NCI-H345 treated with DMSO at 0.1 percent for 48 hours (cell line): ENCODE measurements around the gene GADD45B.
"Not testable (repeated sequence)": the region's sequence is repeated elsewhere in the genome, so short reads cannot be mapped to it uniquely, and the experiment has no call there.

Source experiments
- DNase-seq: peaks from one replicate; lab custom pipeline; 2025; ENCODE audit not compliant: unreplicated experiment; lab: John Stamatoyannopoulos, UW

The GADD45B gene

GRCh38 chr19:2512523-2513431 lies 36.9 kb downstream of the GADD45B start:
- no peak for DNase-seq

DNA sequence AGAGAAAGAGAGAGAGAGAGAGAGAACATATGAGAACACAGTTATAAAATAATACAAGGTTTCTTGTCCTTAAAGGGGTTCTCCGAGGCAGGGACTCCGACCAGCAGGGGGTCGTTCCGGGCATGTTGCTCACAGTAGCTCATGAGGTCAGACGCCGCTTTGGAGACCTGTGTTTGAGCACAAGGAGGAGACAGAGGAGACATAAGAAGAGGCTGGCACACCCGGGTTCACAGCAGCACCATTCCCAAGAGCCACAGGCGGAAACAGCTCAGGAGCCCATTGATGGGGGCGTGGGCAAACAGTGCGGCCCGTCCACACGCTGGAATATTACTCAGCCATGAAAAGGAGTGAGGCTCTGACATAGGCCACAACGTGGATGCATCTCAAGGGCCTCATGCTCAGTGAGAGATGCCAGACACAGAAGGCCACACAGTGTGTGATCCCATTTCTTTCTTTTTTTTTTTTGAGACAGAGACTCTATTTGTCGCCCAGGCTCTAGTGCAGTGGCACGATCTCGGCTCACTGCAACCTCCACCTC lies 39.1 kb downstream of the GADD45B start:
- DNase-seq = no peak

DNA sequence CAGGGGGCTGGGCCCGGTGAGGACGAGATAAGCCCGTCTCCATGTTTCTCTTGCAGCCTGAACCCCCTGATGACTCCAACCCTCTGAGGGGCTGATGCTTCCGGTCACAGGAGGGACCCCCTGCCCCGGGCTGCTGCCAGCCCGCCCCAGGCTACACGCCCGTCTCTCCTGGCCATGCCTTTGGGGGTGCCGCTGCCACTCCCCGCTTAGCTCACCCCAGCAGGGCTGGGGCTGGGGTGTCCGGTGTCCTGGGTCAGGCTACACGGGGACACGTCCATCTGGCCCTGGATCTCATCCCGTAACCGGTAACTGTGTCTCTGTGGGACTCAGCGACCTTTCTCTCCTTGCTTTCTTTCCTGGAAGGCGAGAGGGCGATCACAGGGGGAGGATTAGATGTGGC lies 40.8 kb downstream of the GADD45B start:
- no peak for DNase-seq

DNA sequence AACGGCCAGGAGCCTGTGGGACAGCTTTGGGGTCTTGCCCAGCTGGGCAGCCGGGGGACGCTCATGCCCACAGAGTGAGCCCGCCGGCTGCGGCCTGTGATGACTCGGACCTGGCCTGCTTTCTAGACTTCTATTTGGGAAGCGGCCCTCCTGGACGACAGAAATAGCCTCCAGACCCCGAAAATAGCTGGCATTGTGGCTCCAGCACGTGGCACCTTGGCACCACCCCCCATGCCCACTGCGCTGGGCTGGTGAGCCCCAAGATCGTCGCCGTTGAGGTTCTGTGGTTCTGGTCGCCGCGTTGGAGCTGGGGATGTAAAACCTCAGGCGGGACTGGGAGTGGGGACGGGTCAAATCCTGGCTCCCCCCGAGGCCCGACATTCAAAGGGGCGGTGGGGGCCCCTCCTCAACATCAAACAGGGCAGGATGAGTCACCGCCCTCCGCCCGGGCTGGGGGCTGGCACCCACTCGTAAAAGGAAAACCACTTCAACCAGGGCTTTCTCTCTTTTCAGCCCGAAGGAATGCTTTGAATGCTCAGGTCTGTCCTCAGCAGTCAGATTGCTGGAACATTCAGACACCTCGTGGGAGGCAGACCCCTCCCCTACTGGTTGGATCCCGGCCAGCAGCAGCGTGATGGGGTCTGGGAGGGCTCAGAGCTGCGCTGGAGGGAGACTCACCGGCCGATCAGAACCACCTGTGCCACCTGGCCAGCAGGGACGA lies 42.1 kb downstream of the GADD45B start:
- no peak for DNase-seq

- DNase-seq = not testable (repeated sequence)
Measured at GRCh38 chr19:2518856-2519255, 42.9 kb downstream of the GADD45B start.

DNA sequence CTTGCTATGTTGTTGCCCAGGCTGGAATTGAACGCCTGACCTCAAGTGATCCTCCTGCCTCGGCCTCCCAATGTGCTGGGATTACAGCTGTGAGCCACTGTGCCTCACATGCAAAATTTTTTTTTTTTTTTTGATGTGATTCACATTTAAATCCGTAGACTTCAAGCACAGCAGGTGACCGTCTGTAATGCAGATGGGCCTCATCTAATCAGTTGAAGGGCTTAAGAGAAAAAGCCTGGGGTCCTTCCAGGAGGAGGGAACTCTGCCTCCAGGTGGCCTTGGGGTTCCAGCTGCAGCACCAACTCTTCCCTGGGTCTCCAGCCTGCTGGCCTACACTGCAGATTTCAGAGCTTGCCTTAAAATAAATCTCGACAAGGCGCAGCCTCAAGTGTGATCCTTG lies 43.6 kb downstream of the GADD45B start:
- DNase-seq = no peak

DNA sequence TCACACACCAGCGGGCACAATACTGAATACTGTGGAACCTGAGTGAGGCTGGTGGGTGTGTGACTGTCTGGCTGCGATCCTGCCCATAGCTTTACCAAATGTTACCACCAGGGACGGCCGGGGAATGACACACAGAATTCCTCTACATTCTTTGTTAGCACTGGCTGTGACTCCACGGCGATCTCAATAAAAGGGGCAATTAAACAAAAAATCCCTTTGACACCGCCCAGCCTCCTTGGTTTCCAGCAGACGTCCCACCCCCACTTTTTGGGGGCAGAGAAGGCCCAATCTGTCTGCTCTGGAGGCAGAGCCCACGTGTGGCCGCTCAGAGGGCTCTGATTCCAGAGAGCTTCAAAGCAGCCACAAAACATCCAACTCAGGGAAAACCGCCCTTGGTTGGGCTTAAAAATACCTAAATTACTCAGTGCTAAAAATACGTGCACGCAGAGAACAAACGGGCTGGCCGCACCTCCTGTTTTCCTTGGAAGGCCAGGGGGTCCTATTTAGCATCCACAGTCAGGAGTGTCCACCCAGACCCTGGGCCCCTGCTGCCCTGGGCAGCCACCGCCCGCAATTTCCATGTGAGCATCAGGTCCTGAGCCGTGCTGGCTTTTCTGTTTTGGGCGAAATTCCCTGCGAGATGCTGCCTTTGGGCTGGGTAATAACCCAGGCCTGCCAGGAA lies 47.8 kb downstream of the GADD45B start:
- DNase-seq = no peak

GRCh38 chr19:2524361-2524839 lies 48.5 kb downstream of the GADD45B start:
- DNase-seq = no peak

DNA sequence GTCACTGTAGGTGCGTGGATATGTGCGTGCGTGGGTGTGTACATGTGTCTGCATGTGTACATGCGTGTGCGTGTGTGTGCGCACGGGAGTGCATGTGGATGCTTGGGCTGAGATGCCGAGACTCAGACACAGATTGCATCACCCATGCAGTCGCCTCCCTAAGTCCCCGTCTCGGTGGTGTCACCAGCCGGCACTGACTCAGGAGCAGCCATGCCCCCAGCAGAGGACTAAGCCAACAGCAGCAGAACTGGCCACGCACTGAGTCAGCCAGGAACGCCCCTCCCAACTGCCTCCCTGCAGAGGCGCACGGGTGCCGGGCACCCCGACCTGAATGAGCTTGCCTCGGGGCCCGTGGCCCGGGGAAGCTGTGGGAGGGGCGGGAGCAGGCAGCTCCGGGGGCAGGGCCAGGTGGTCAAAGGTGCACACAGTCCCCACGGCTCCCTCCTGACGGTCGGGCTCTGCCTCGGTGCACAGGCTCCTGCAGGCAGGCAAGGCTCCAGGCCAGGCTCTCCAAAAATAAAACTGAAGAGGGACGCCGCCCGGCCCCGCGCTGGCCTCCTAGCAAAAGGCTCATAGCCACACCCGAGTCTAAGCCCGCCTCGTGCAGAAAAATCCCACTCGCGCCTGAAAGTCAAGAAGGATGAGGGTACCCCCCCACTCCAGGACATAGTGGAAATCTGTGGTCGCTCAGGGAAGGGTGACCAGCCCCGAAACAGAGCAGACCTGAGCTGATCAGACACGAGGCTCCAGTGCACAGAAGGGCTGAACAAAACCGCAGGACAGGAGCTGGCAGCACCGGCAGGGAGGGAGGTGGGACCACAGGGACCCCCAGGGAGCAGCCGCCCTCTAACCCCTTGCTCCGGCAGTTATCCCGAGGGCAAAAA lies 49.2 kb downstream of the GADD45B start:
- peak; percentile 3 for DNase-seq

- no peak for DNase-seq
Measured at GRCh38 chr19:2527171-2527570, 51.2 kb downstream of the GADD45B start.

- no peak for DNase-seq
Measured at GRCh38 chr19:2527686-2528085, 51.8 kb downstream of the GADD45B start.
